T-helper 2 cell treated with Interferon-gamma antibody and Interleukin-4, amounts not matched to agents 5 μg/mL and 100 μg/mL, for 36 hours (primary cell): ENCODE measurements around the gene GABRQ.
A peak's percentile ranks its signal among the peaks of the same experiment; 100 is the strongest.

Experiments
- DNase-seq: peaks from one replicate; pipeline ENCODE4 v3.0.0; 2021; ENCODE audit warnings: low spot score
- H3K27ac Mint-ChIP-seq: one replicate; pipeline ENCODE4 v1.8.0; 2021; ENCODE audit warnings: mild to moderate bottlenecking, mixed read lengths
- H3K27me3 Mint-ChIP-seq: one replicate; pipeline ENCODE4 v1.8.0; 2021; ENCODE audit warnings: low read depth, mixed read lengths
- H3K36me3 Mint-ChIP-seq: one replicate; pipeline ENCODE4 v1.8.0; 2021; ENCODE audit warnings: low read depth, mixed read lengths
- H3K4me1 Mint-ChIP-seq: one replicate; pipeline ENCODE4 v1.8.0; 2021; ENCODE audit warnings: low read depth, mixed read lengths
- H3K4me3 Mint-ChIP-seq: one replicate; pipeline ENCODE4 v1.8.0; 2022; ENCODE audit warnings: mild to moderate bottlenecking, moderate library complexity, mixed read lengths
- H3K9me3 Mint-ChIP-seq: one replicate; pipeline ENCODE4 v1.8.0; 2021; ENCODE audit warnings: mixed read lengths

The GABRQ gene

DNA sequence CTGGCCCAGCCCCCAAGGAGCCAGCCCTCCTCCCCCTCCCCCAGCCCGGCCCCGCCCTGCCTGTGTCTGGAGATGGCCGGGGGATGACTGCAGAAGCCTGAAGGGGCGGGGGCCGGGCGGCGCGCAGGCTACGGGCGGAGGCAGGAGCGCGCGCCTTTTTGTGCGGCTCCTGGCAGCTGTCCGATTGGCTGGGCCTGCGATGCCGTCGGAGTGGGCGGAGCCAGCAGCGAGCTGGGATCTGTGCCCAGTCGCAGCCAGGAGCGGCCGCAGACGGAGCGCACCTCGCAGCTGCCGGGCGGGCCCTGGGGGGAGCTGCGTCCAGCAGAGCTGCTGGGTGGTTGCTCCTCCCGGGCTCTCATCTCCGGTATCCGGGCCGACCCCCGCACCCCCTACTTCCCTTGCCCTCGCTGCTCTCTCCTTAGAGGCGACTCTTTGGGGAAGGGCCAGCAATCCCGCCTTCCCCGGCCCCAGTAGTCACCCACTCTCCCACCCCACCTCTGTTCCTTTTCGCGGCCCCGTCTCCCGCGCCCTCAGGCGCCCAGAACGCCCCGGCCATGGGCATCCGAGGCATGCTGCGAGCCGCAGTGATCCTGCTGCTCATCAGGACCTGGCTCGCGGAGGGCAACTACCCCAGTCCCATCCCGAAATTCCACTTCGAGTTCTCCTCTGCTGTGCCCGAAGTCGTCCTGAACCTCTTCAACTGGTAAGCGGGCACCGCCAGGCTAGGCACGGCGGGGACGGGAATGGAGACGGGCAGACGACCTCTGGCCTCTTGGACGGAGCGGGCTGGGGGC, at the start of gene GABRQ:
GABRQ (plus strand) TSS at position 247 of the 794 bp plus-strand sequence; CDS start at position 555, 308 bp downstream.
- H3K36me3 Mint-ChIP-seq = no peaks in the 10 kb centered on the region
- no peaks in the 10 kb centered on the region for H3K9me3 Mint-ChIP-seq
- no peak within 1 kb of the TSS for H3K27ac Mint-ChIP-seq
- no peaks in the 10 kb centered on the region for H3K4me1 Mint-ChIP-seq
- peaks cover 34% of the 10 kb centered on the region for H3K27me3 Mint-ChIP-seq
- peak; percentile 4 for DNase-seq
- no peak within 1 kb of the TSS for H3K4me3 Mint-ChIP-seq

DNA sequence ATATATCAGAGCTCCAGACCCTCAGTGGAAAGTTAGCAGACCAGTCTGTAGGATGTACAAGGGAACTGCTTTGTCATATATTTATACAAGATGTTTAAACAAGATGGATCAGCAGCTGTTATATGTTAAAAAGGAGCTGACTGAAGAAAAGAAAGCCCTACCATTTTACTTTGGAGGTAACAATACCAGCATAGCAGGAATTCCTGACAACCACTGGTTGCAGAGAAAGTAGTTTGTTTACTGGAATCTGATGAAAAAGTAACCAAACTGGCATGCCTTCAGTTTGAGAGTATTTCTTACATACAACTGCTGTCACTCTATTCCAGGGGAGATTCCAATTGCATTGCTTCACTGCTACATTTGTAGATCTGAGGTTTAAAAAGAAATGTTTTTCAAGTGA, 49.5 kb upstream of the GABRQ start:
- Mint-ChIP-seq H3K36me3 (no peaks in the 10 kb centered on the region), H3K27me3 (no peaks in the 10 kb centered on the region), H3K4me1 (no peaks in the 10 kb centered on the region), H3K4me3 (no peak overlapping the region), H3K9me3 (no peaks in the 10 kb centered on the region), H3K27ac (no peak overlapping the region)
- DNase-seq = no peak

- H3K27me3 Mint-ChIP-seq = no peaks in the 10 kb centered on the region
- H3K9me3 Mint-ChIP-seq = no peaks in the 10 kb centered on the region
- no peak overlapping the region for H3K4me3 Mint-ChIP-seq
- no peaks in the 10 kb centered on the region for H3K4me1 Mint-ChIP-seq
- no peaks in the 10 kb centered on the region for H3K36me3 Mint-ChIP-seq
- H3K27ac Mint-ChIP-seq = no peak overlapping the region
- no peak for DNase-seq
Measured at GRCh38 chrX:152600853-152601633, 36.7 kb upstream of the GABRQ start.

DNA sequence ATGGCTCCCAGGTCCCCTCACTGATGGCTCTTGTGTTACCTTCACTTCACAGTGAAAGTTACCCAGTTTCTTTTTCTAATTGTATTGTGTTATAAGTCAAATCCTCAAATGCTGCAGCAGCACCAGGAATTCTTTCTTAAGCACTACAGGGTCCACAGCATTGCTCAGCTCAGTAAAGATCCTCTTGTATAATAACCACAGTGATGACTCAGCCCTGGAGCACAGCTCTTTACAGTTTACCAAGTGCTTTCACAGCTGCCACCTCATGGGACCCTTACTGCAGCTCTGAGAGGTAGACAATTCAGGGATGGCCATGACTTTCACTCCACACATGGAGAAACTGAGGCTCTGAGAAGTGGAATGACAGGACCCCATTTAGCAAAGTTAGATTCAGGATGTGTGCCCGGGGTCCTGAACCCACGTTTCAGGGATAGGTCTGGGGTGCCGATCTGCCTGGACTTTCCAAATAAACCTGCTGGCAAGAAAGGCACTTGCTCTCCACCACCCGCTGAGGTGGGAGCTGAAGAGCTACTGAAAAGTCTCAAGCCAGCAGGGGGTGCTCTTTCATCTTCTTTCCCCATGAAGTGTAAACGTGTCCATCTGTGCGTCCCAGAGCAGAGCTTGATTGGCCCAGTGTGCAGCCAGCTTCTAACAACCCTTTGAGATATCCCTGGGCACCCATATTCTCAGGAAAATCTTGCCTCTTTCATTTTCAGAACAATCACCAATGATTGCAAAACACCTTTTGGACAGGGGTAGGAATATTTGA, 35.7 kb upstream of the GABRQ start:
- Mint-ChIP-seq H3K27ac (no peak overlapping the region), H3K27me3 (no peaks in the 10 kb centered on the region), H3K4me1 (no peaks in the 10 kb centered on the region), H3K9me3 (no peaks in the 10 kb centered on the region), H3K36me3 (no peaks in the 10 kb centered on the region), H3K4me3 (no peak overlapping the region)
- no peak for DNase-seq

DNA sequence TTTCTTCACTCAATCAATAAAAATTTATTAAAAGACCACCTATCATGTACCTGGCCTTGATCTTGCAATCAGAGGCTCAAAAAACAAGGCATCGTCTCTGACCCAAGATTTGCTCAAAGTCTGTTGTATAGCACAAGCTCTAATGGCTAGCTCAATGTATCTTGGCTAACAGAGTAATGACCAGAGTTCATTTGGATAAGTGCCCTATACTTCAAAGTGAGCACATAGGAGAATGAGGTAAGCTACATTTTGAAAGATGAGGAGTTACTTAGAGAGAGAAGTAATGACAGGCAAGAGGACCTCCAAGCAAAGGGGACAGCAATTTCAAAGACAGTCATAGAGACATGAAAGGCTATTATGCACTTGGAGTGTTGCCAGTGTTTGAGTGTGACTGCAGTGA, 22.9 kb upstream of the GABRQ start:
- H3K36me3 Mint-ChIP-seq = no peaks in the 10 kb centered on the region
- no peaks in the 10 kb centered on the region for H3K9me3 Mint-ChIP-seq
- H3K4me1 Mint-ChIP-seq = no peaks in the 10 kb centered on the region
- H3K27me3 Mint-ChIP-seq = no peaks in the 10 kb centered on the region
- H3K27ac Mint-ChIP-seq = no peak overlapping the region
- DNase-seq = no peak
- H3K4me3 Mint-ChIP-seq = no peak overlapping the region

GRCh38 chrX:152619897-152620296, 17.8 kb upstream of the GABRQ start:
- Mint-ChIP-seq H3K27me3 (no peaks in the 10 kb centered on the region), H3K36me3 (no peaks in the 10 kb centered on the region), H3K4me3 (no peak overlapping the region), H3K4me1 (no peaks in the 10 kb centered on the region), H3K27ac (no peak overlapping the region), H3K9me3 (no peaks in the 10 kb centered on the region)
- no peak for DNase-seq

DNA sequence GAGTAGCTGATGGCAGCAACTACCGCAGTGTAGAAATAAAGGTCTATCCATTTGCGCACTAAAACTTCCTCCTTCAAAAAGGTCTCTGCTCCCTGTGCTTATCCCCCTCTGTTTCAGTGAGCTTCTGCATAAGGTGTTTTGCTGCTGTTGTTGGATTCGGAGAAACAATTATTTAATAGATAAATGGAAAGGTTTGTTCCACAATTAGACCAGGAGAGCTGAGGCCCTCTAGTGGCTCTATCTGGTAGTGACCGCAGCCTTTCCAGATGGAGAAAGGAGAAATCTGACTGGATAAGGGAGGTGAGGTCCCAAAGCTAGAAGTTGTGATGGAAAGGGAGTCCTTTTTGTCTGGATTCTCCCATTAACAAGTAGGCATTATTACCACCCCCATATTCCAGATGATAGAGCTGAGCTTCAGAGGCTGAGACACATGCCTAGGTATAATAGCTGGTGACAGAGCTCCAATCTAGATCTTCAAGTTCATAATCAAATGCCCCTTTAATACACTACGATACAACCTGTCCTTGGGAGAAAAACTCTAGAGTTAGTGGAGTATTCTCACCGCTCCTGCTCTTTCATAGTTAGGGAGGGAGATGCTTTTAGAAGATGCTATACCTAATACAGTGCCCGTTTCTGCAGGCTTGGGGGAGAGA, 5.1 kb upstream of the GABRQ start:
- no peak overlapping the region for H3K27ac Mint-ChIP-seq
- DNase-seq = no peak

GRCh38 chrX:152635941-152636340, 1.8 kb upstream of the GABRQ start:
- Mint-ChIP-seq H3K36me3 (no peaks in the 10 kb centered on the region), H3K27me3 (peaks cover 34% of the 10 kb centered on the region), H3K27ac (no peak overlapping the region), H3K4me3 (no peak overlapping the region), H3K4me1 (no peaks in the 10 kb centered on the region), H3K9me3 (no peaks in the 10 kb centered on the region)
- DNase-seq = no peak

More for the DNA sequence above, 5.1 kb upstream of the GABRQ start:
- Mint-ChIP-seq H3K36me3 (no peaks in the 10 kb centered on the region), H3K27me3 (peaks cover 22% of the 10 kb centered on the region), H3K4me1 (no peaks in the 10 kb centered on the region), H3K4me3 (no peak overlapping the region), H3K9me3 (no peaks in the 10 kb centered on the region)

DNA sequence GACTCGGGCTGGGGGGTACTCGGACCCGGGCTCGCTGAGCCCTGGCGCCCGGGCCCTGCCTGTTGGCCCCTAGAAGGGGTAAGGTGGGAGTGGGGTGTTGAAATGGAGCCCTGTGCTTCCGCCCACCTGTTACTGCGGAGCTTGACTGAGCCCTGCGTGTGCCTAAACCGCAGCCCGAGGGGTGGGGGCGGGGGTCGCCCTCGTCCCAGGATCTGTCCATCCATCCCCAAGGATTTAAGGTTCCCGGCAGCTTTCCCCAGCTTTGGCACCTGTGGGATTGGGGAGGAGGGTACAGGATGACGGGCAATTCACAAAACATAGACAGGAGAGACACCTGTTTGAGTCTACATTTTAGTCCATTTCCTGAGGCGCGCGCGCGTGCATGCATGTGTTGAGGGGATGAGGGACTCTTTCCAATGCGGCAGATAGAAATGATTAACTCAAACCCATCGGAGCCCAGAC, 779 bp downstream of the GABRQ start:
- H3K4me3 Mint-ChIP-seq = no peak overlapping the region
- peaks cover 34% of the 10 kb centered on the region for H3K27me3 Mint-ChIP-seq
- no peak for DNase-seq
- H3K36me3 Mint-ChIP-seq = no peaks in the 10 kb centered on the region
- H3K9me3 Mint-ChIP-seq = no peaks in the 10 kb centered on the region
- H3K4me1 Mint-ChIP-seq = no peaks in the 10 kb centered on the region
- no peak overlapping the region for H3K27ac Mint-ChIP-seq

DNA sequence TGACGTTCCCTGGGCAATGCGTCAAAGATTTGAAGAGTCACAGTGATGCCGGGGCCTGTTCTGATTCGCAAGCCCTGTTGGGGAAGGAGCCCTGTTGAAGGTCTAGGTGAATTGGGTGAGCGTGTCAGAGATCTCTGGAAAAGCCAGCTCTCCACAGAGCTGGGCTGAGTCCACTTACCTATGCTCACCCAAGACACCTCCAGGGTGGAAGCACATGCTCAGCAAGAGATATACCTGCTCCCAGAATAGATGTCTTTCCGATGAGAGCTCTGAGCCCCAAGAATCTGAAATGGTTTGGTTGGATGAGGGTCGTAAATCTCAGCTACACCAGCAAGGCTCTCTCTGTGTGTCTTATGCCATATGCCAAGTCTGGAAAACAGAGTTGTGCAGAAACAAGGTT, 1.7 kb downstream of the GABRQ start:
- Mint-ChIP-seq H3K27ac (no peak overlapping the region), H3K4me3 (no peak overlapping the region), H3K9me3 (no peaks in the 10 kb centered on the region), H3K4me1 (no peaks in the 10 kb centered on the region), H3K27me3 (peaks cover 31% of the 10 kb centered on the region), H3K36me3 (no peaks in the 10 kb centered on the region)
- DNase-seq = no peak

GRCh38 chrX:152640034-152640818, 2.5 kb downstream of the GABRQ start:
- Mint-ChIP-seq H3K9me3 (no peaks in the 10 kb centered on the region), H3K4me1 (no peaks in the 10 kb centered on the region), H3K27ac (no peak overlapping the region), H3K36me3 (no peaks in the 10 kb centered on the region), H3K4me3 (no peak overlapping the region), H3K27me3 (peaks cover 31% of the 10 kb centered on the region)
- DNase-seq = no peak

GRCh38 chrX:152641256-152641875, 3.7 kb downstream of the GABRQ start:
- H3K27ac Mint-ChIP-seq = no peak overlapping the region
- H3K27me3 Mint-ChIP-seq = peaks cover 22% of the 10 kb centered on the region
- DNase-seq = no peak
- H3K4me1 Mint-ChIP-seq = no peaks in the 10 kb centered on the region
- no peaks in the 10 kb centered on the region for H3K36me3 Mint-ChIP-seq
- H3K4me3 Mint-ChIP-seq = no peak overlapping the region
- H3K9me3 Mint-ChIP-seq = no peaks in the 10 kb centered on the region

- H3K27ac Mint-ChIP-seq = no peak overlapping the region
- no peaks in the 10 kb centered on the region for H3K36me3 Mint-ChIP-seq
- H3K27me3 Mint-ChIP-seq = peaks cover 16% of the 10 kb centered on the region
- no peaks in the 10 kb centered on the region for H3K9me3 Mint-ChIP-seq
- H3K4me3 Mint-ChIP-seq = no peak overlapping the region
- H3K4me1 Mint-ChIP-seq = no peaks in the 10 kb centered on the region
- DNase-seq = no peak
Measured at GRCh38 chrX:152641996-152642395, 4.3 kb downstream of the GABRQ start.
